Tibial nerve (tissue), 4 donors: ENCODE results near the gene PUSL1. TPM values are rescaled to one million over a fixed set of nuclear protein-coding genes. Genes with fewer than 3 reads are reported as not detected.

Experiments
- DNase-seq, 2 donors: peaks; one replicate each; pipeline ENCODE4 v3.0.0-alpha.2; 2019; ENCODE audit warnings: low spot score in 2 of 2
- H3K27ac ChIP-seq, 4 donors: fragments of 200-600 bp; sonication (generic) in 3 of 4; one replicate each; pipeline ENCODE4 v1.5.1; 2017 to 2019; ENCODE audit warnings: mild to moderate bottlenecking in 1 of 4
- H3K27me3 ChIP-seq, 2 donors: fragments of 200-600 bp; sonication (generic) in 1 of 2; one replicate each; pipeline versions ENCODE4 v1.5.1 to v1.6.0; 2017 to 2019
- H3K36me3 ChIP-seq, 3 donors: fragments of 200-600 bp; sonication (generic); one replicate each; pipeline ENCODE4 v1.5.1; 2018 to 2019
- H3K4me1 ChIP-seq, 4 donors: fragments of 200-600 bp; sonication (generic) in 3 of 4; one replicate each; pipeline ENCODE4 v1.5.1; 2017 to 2019
- H3K4me3 ChIP-seq, 4 donors: fragments of 200-600 bp; sonication (generic) in 3 of 4; one replicate each; pipeline ENCODE4 v1.5.1; 2017 to 2019; ENCODE audit warnings: mild to moderate bottlenecking in 1 of 4, moderate library complexity in 1 of 4
- H3K9me3 ChIP-seq, 4 donors: fragments of 200-600 bp; sonication (generic) in 3 of 4; one replicate each; pipeline ENCODE4 v1.5.1; 2017 to 2019
- CTCF ChIP-seq, 5 experiments: fragments of 200-600 bp in 3 of 5; fragments of 450-650 bp in 2 of 5; sonication (generic) in 3 of 5; IDR thresholded peaks; one replicate each; pipeline ENCODE4 v1.5.1; 2016 to 2019; ENCODE audit warnings: antibody characterized with exemption in 5 of 5, mild to moderate bottlenecking in 3 of 5, moderate library complexity in 2 of 5
- EP300 ChIP-seq, 2 donors: sonication (generic); formaldehyde crosslinking; IDR thresholded peaks; one replicate each; pipeline ENCODE4 v1.6.1; 2017; ENCODE audit warnings: antibody characterized with exemption in 2 of 2, mild to moderate bottlenecking in 1 of 2
- POLR2A ChIP-seq, 2 donors: fragments of 450-650 bp; IDR thresholded peaks; one replicate each; pipeline ENCODE4 v1.6.1; 2017; ENCODE audit warnings: antibody characterized with exemption in 2 of 2, mild to moderate bottlenecking in 2 of 2, moderate library complexity in 2 of 2
- WGBS, 2 donors: methylation state at CpG; one replicate each; pipeline ENCODE4 v1.1.5; 2018; 5-methylcytosine and 5-hydroxymethylcytosine counted together
- total RNA-seq, 4 donors: library from RNA; depleted of rRNA; stranded (reverse); fragments of >200 nt; gene quantifications; one replicate each; pipeline ENCODE4 v1.1.0, GENCODE V29; 2016

Gene PUSL1
- total RNA-seq, 4 donors from 2014 or later = 17.5 to 22.2 (median 19.7) TPM

GRCh38 chr1:1336931-1337792 lies 28.8 kb downstream of the PUSL1 start:
- Histone ChIP-seq H3K36me3 (peaks cover 0 to 82% (median 15%) of the 10 kb centered on the region in 3 donors), H3K4me1 (peaks cover 0 to 19% (median 3%) of the 10 kb centered on the region in 4 donors)
- WGBS, 2 donors = 92% methylated on average over 28 to 32 of the region's 32 CpGs

GRCh38 chr1:1337793-1338147 lies 29.4 kb downstream of the PUSL1 start:
- no peak for DNase-seq
- 83 to 85% methylated on average over 17 to 18 of the region's 18 CpGs for WGBS, 2 donors
- Histone ChIP-seq H3K4me3 (no peak overlapping the region), H3K9me3 (no peaks in the 10 kb centered on the region), H3K27ac (no peak overlapping the region), H3K27me3 (no peaks in the 10 kb centered on the region), H3K36me3 (peaks cover 0 to 83% (median 15%) of the 10 kb centered on the region in 3 donors), H3K4me1 (peaks cover 0 to 19% (median 3%) of the 10 kb centered on the region in 4 donors)
- TF ChIP-seq CTCF (IDR thresholded peaks at IDR 0.05) (no peak), EP300 (IDR thresholded peaks at IDR 0.05) (no peak), POLR2A (IDR thresholded peaks at IDR 0.05) (no peak)

More at GRCh38 chr1:1336931-1337792, 28.8 kb downstream of the PUSL1 start:
- no peak overlapping the region for H3K27ac ChIP-seq
- H3K4me3 ChIP-seq = no peak overlapping the region
- DNase-seq = no peak
- no peaks in the 10 kb centered on the region for H3K9me3 ChIP-seq
- TF ChIP-seq EP300 (IDR thresholded peaks at IDR 0.05) (no peak), POLR2A (IDR thresholded peaks at IDR 0.05) (no peak), CTCF (IDR thresholded peaks at IDR 0.05) (no peak)
- no peaks in the 10 kb centered on the region for H3K27me3 ChIP-seq

GRCh38 chr1:1338278-1338677 lies 29.9 kb downstream of the PUSL1 start:
- no peak overlapping the region for H3K27ac ChIP-seq
- WGBS, 2 donors = 94% methylated on average over 32 to 36 of the region's 36 CpGs
- H3K36me3 ChIP-seq = peaks cover 0 to 81% (median 15%) of the 10 kb centered on the region in 3 donors

GRCh38 chr1:1340185-1340584 lies 31.8 kb downstream of the PUSL1 start:
- peaks cover 0 to 30% (median 13%) of the 10 kb centered on the region in 4 donors for H3K4me1 ChIP-seq
- H3K27me3 ChIP-seq = no peaks in the 10 kb centered on the region
- DNase-seq = no peak
- TF ChIP-seq POLR2A (IDR thresholded peaks at IDR 0.05) (no peak), CTCF (IDR thresholded peaks at IDR 0.05) (no peak), EP300 (IDR thresholded peaks at IDR 0.05) (no peak)
- WGBS, 2 donors = 81 to 85% methylated on average over 13 to 21 of the region's 23 CpGs
- peaks cover 0 to 71% (median 15%) of the 10 kb centered on the region in 3 donors for H3K36me3 ChIP-seq
- H3K9me3 ChIP-seq = no peaks in the 10 kb centered on the region
- H3K27ac ChIP-seq = no peak overlapping the region
- no peak overlapping the region for H3K4me3 ChIP-seq

More at GRCh38 chr1:1338278-1338677, 29.9 kb downstream of the PUSL1 start:
- Histone ChIP-seq H3K27me3 (no peaks in the 10 kb centered on the region), H3K9me3 (no peaks in the 10 kb centered on the region), H3K4me3 (no peak overlapping the region), H3K4me1 (peaks cover 0 to 19% (median 2%) of the 10 kb centered on the region in 4 donors)
- no peak for DNase-seq
- TF ChIP-seq POLR2A (IDR thresholded peaks at IDR 0.05) (no peak), EP300 (IDR thresholded peaks at IDR 0.05) (no peak)

- no peak for TF ChIP-seq POLR2A (IDR thresholded peaks at IDR 0.05)
Measured at GRCh38 chr1:1340791-1341548, 32.6 kb downstream of the PUSL1 start.

More at GRCh38 chr1:1340791-1341548, 32.6 kb downstream of the PUSL1 start:
- peaks cover 0 to 38% (median 20%) of the 10 kb centered on the region in 4 donors for H3K4me1 ChIP-seq
- H3K4me3 ChIP-seq = no peak overlapping the region
- H3K27me3 ChIP-seq = no peaks in the 10 kb centered on the region
- 92 to 93% methylated on average over 36 of the region's 36 CpGs for WGBS, 2 donors
- H3K27ac ChIP-seq = no peak overlapping the region
- peaks cover 0 to 63% (median 15%) of the 10 kb centered on the region in 3 donors for H3K36me3 ChIP-seq
- DNase-seq = no peak
- H3K9me3 ChIP-seq = no peaks in the 10 kb centered on the region
